Activated gamma-delta T cell treated with Interleukin-2 at 50 U/mL for 16 hours (primary cell): ENCODE results near the gene ARID1A.
A peak's percentile ranks its signal among the peaks of the same experiment; 100 is the strongest.
"Not testable (repeated sequence)": the region's sequence is repeated elsewhere in the genome, so short reads cannot be mapped to it uniquely, and the experiment has no call there.

Experiments
- DNase-seq: peaks from one replicate; pipeline ENCODE4 v3.0.0-alpha.2; 2020

Gene ARID1A

GRCh38 chr1:26697978-26698849 lies 2.4 kb downstream of the ARID1A start:
- peak; percentile 11 for DNase-seq

DNA sequence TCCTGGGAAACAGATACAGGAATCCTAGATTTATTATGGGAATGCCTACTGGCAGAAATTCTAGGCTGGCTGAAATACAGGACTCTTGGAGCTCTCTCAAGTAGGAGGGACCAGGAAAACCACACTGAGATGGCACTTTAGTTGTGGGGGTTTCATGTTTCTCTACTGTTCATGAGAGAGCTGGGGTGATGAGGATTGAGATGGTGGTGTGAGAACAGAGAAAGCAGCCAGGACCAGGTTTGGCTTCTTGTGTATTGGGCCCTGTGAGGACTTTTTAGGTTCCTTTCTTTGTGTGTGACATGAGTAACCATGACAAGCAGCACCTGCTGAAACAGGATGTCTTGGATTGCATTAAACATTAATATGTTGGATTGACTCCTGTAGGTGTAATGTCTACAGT lies 4.9 kb downstream of the ARID1A start:
- DNase-seq: no peak

GRCh38 chr1:26701266-26701994 lies 5.6 kb downstream of the ARID1A start:
- DNase-seq: no peak

- no peak for DNase-seq
These were observed 6.3 kb downstream of the ARID1A start for GRCh38 chr1:26701995-26702679.

DNA sequence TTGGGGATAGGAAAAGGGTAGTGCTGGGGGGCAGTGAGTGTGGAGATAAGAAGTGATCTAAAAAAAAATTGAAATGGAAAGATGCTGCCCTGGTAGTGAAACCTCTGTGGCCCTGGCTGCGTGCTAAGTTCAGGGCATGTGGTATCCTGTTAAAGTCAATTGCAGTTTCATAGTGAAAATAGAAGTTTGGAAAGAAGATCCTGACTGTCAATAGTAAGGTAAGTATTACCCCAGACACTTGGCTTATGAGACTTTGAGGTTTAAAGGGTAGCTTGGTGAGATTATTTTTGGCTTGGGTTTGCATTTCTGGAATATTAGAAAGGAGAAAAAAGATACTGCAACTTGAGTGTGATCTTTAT lies 6.8 kb downstream of the ARID1A start:
- no peak for DNase-seq

DNA sequence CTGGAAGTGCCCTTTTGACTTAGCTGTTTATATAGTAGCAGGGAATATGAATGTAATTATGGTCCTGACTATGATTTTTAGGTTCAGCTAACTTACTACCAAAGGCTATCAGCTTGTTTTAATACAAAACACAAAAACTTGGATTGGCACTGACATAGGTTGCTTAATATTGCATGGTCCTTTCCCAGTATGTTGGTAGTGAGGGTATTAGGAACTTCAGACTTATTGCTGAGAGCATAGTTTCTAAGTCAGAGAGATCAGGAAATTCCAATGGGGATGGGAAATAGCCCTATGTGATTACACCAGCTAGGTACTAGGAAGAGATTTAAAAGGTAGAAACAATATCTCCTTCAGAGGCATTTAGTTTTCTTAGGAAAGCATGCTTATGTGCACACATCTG lies 7.7 kb downstream of the ARID1A start:
- DNase-seq: no peak

DNA sequence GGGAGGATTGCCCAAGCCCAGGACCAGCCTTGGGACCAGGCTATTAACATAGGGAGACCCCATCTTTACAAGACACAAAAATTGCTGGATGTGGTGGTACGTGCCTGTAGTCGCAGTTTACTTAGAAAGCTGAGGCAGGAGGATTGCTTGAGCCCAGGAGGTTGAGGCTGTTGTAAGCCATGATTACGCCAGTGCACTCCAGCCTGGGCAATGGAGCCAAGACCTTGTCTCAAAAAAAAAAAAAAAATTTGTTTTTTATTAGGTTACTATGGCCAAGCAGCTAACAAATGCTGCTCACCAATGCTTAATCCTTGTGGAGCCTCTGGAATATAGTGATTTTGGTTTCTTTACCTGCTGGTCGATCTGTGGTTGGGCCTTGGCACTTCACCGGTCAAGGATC lies 8.8 kb downstream of the ARID1A start:
- no peak for DNase-seq

DNA sequence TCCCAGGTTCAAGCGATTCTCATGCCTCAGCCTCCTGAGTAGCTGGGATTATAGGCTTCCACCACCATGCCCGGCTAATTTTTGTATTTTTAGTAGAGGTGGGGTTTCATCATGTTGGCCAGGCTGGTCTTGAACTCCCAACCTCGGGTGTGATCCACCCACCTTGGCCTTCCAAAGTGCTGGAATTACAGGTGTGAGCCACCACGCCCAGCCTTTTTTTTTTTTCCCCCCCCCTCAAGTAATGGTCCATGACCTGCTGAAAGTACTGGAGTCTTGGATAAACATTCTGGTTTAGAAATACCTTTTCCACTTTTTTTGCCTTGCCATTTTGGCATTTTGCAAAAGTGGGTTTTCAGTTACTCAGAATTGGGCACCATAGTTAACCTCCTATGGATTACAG lies 9.4 kb downstream of the ARID1A start:
- not testable (repeated sequence) for DNase-seq

DNA sequence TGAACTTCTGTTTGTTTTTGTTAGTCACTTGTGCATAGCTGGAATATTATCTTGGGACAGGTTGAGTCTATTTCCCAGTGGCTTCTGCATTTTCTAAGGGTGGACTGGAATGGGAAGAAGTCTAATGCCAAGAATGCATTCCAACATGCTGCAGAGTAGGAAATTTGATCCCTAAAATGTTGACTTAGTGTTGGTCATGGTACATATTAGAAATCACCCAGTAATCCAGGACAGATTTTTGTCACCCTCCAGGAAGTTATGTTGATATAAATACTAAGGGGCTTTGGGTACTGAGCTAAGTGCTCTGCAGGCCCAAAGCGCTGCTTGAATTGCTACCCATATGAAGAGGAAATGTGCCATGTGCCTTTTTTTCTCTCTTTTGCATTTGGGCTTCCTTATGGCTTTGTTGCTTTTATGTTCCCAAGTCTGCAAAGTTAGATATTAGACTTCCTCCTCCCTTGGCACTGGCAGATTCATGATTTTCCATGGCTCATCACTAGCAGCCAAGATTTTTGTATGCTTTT lies 10.0 kb downstream of the ARID1A start:
- DNase-seq: no peak

- DNase-seq: no peak
These were observed 10.5 kb downstream of the ARID1A start for GRCh38 chr1:26706315-26706714.

GRCh38 chr1:26710811-26711210 lies 15.0 kb downstream of the ARID1A start:
- DNase-seq: no peak

- DNase-seq: no peak
These were observed 16.0 kb downstream of the ARID1A start for GRCh38 chr1:26711777-26712176.

DNA sequence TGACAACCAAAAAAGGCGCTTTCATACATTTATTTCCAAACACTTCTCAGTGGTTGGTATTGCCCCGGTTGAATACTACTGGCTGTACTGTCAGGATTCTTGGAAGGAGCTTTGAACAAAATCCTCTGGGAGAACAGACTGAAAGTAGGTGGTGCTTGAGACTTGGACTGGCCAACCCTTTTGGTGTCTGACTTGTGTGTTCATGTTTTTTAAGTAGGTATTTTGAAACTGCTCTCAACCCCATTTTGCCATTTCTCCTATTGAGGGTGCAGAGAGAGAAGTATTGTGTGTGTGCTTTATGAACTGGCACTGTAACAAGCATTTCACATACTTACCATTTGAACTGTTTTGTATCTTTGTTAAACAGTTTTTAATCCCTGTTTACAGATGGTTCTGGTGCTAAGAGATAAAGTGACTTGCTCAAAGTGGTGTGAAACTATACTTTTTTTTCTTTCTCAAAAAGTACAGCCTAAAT lies 21.2 kb downstream of the ARID1A start:
- no peak for DNase-seq

DNA sequence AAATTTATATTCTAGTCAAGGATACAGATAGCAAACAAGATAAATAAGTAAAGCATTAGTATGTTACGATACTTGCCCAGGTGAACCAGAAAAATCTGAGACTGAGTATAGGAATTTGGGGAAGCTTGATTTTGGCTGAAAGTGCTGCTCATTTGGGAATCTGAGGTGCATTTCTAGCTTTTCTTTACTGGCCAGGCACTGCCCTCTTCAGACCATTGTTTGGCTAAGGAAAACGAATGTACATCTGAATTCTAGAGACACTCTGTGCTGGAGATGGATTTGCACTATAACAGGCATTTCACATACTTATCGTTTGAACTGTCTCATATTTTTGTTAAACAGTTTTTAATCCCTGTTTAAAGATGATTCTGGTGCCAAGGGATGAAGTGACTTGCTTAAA lies 23.4 kb downstream of the ARID1A start:
- DNase-seq: no peak

GRCh38 chr1:26721669-26722355 lies 26.0 kb downstream of the ARID1A start:
- DNase-seq: no peak

DNA sequence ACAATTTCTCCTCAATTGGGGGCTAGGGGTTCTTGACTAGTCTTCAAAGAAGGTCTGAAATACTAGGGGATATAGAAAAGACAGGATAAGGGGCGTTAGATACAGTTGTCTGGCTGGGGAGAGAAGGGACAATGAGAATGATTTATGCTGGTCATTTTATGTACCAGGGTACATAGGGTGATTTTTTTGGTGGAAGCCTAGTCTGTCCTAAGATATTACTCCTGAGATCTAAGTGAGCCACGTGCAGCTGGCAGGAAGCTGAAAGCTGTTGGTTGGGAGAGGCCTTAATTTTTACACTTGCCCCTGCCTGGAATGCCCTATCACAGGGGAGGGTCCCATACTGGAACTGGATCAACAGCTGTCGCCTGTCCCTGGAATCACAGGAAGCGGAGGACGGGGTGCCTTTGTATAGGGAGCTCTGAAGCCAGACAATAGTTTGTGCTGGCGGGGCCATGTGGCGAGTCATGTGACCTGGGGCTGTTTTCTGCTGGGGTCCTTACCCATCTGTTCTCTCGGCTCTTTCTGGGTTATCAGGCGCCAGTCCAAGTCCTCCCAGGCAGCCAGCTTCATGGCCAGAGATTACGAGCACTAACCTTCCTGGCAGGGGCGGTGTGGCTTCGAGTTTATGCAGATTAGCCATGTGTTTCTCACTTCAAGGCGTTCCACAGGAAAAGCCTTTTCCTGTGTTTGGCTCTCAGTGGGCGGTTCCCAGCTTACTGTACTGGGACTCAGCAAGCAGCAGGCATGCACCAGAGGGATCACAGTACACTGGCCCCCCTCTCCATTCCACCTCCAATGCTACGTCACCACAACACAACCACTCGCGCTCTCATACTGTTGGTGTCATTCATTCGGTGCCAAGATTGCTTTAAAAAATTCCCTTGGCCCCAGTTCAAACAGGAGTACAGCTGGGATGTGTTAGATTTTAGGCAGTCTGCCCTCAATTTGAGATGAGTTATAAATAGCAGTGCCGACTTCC lies 27.5 kb downstream of the ARID1A start:
- DNase-seq: peak; percentile 29

DNA sequence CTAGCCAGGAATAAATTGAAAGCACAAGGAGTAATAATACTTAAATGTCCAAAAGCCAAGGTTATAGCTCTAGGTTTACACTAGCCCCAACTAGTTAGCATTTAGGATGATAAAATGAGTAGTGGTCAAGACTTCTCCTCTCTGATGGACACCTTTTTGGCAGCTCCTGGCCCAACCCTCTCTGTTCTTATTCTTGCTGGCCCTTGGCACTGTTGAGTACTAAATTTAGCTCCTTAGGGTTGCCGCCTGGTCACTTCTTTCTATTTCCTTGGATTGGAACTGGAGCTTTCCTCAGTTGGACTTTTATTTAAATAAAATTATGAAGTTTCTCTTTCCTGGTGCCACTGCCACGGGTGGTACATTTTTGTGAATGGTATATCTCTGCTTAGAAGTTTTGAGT lies 28.3 kb downstream of the ARID1A start:
- DNase-seq: no peak

DNA sequence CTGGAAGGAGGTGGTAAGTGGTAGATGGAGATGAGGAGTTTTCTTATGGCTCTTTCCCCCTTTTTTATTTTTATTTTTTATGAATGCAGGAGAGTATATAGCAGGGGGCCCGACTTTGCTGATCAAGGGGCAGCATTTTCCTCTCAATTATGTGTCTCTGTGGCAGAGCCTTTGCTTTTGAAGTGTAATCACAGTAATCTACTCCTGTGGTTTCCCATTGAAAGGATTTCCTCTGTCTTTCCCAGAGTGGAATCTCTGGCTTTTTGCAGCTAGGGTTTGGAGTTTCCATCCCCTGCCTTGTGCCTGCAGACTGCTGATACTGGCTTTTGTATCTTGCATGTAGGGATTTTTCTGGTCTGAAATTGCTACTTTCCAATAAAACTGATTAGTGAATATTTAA lies 29.1 kb downstream of the ARID1A start:
- no peak for DNase-seq

GRCh38 chr1:26725904-26726303 lies 30.1 kb downstream of the ARID1A start:
- not testable (repeated sequence) for DNase-seq

GRCh38 chr1:26726784-26727183 lies 31.0 kb downstream of the ARID1A start:
- DNase-seq: no peak

DNA sequence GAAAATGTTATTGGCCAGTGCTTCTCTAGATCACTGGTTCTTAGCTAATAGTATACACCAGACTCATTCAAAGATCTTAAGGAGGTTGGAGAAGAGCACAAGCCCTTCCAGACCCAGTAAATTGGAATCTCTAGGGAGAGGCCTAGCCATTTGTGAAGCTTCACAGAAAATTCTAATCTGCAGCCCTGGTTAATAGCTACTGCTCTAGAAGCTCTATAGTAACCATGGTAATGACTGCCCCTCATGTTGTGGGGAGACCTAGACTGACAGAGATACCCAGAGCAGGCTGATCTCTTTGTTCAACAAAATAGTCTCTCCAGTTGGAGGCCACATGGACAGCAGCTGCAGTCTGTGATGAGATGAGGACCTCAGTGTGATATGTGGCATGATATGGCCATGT lies 31.7 kb downstream of the ARID1A start:
- DNase-seq: no peak

DNA sequence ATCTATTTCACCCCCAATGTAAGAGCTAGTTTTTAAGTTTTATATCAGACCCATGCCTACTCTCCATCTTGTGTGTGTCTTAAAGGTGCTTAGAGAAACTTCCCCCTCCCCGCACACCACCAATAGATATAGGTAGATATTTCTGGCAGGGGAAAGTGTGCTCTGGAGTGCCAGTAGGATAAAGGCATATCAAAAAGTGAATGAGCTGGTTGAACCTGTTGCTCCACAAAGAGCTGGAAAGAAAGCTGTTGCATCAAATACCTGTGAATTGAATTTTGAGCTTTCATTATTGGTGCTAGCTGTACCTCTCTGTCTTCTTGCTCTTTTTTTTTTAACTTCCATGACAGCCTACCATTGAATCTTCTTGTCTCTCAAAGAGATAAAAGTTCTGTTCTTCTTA lies 32.8 kb downstream of the ARID1A start:
- DNase-seq: no peak
